Duodenal mucosa (tissue), 2 donors: ENCODE results near the gene NDE1.
"Not testable (repeated sequence)": the region's sequence is repeated elsewhere in the genome, so short reads cannot be mapped to it uniquely, and the experiment has no call there.

Source experiments
- H3K27ac ChIP-seq: one replicate; pipeline ENCODE4 v1.7.0; 2013; ENCODE audit warnings: low read depth, low read length
- H3K27me3 ChIP-seq, 2 donors: one replicate each; pipeline ENCODE4 v1.7.0; 2013; ENCODE audit warnings: low read length in 2 of 2, control low read depth in 1 of 2; ENCODE audit not compliant: insufficient read depth in 2 of 2, control insufficient read depth in 1 of 2
- H3K36me3 ChIP-seq, 2 donors: one replicate each; pipeline ENCODE4 v1.7.0; 2013; ENCODE audit warnings: low read length in 2 of 2, control low read depth in 1 of 2; ENCODE audit not compliant: insufficient read depth in 2 of 2, control insufficient read depth in 1 of 2
- H3K4me1 ChIP-seq, 2 donors: one replicate each; pipeline ENCODE4 v1.7.0; 2013; ENCODE audit warnings: low read length in 2 of 2, control low read depth in 1 of 2; ENCODE audit not compliant: insufficient read depth in 2 of 2, control insufficient read depth in 1 of 2
- H3K4me3 ChIP-seq, 2 donors: one replicate each; pipeline ENCODE4 v1.7.0; 2013; ENCODE audit warnings: low read length in 2 of 2, low read depth in 1 of 2
- H3K9ac ChIP-seq, 2 donors: one replicate each; pipeline ENCODE4 v1.7.0; 2013; ENCODE audit warnings: low read length in 2 of 2, low read depth in 1 of 2
- H3K9me3 ChIP-seq, 2 donors: one replicate each; pipeline ENCODE4 v1.7.0; 2013; ENCODE audit warnings: low read length in 2 of 2, control low read depth in 1 of 2; ENCODE audit not compliant: control insufficient read depth in 1 of 2

NDE1 gene

GRCh38 chr16:15643048-15643945 is 6.7 kb upstream of the NDE1 start, which contains the start of gene MARF1:
Gene MARF1 (minus strand): TSS chr16:15643154. CDS start chr16:15639233, 3,921 bp downstream.
- H3K9ac ChIP-seq: peak within 1 kb of the TSS; percentile 99 to 100
- peaks cover 8 to 9% of the 10 kb centered on the region in 2 donors for H3K36me3 ChIP-seq
- peak within 1 kb of the TSS; percentile 97 to 99 for H3K4me3 ChIP-seq
- no peaks in the 10 kb centered on the region for H3K9me3 ChIP-seq
- H3K27ac ChIP-seq: peak within 1 kb of the TSS; percentile 97
- peaks cover 30 to 34% of the 10 kb centered on the region in 2 donors for H3K4me1 ChIP-seq
- H3K27me3 ChIP-seq: no peaks in the 10 kb centered on the region

DNA sequence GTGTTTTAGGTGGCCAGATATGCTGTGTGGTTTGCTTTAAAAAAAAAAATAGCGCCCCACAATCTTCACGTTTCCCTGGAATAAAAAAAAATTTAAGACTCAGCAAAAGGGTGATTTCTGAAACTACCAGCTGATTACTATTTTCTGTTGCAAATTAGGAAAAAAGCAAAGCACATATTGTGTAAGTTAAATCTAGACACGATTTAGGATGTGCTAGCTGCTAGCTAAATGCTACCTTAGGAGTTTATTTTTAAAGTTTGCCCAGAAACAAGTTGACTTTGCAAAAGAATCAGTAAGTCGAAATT is 6.1 kb upstream of the NDE1 start:
- Histone ChIP-seq H3K9me3 (no peaks in the 10 kb centered on the region), H3K27ac (no peak overlapping the region), H3K4me1 (peaks cover 30 to 34% of the 10 kb centered on the region in 2 donors), H3K27me3 (no peaks in the 10 kb centered on the region), H3K9ac (peak overlapping the region; percentile 99 to 100), H3K36me3 (peaks cover 2 to 3% of the 10 kb centered on the region in 2 donors), H3K4me3 (peak overlapping the region; percentile 97 to 99)

- no peaks in the 10 kb centered on the region for H3K27me3 ChIP-seq
- no peaks in the 10 kb centered on the region for H3K9me3 ChIP-seq
- H3K36me3 ChIP-seq: no peaks in the 10 kb centered on the region
- H3K4me1 ChIP-seq: peaks cover 31 to 36% of the 10 kb centered on the region in 2 donors
- peak overlapping the region in 1 of 2 donors; percentile 99 for H3K4me3 ChIP-seq
- peak overlapping the region; percentile 99 to 100 for H3K9ac ChIP-seq
- H3K27ac ChIP-seq: no peak overlapping the region
Measured at GRCh38 chr16:15644267-15644961, 5.6 kb upstream of the NDE1 start.

DNA sequence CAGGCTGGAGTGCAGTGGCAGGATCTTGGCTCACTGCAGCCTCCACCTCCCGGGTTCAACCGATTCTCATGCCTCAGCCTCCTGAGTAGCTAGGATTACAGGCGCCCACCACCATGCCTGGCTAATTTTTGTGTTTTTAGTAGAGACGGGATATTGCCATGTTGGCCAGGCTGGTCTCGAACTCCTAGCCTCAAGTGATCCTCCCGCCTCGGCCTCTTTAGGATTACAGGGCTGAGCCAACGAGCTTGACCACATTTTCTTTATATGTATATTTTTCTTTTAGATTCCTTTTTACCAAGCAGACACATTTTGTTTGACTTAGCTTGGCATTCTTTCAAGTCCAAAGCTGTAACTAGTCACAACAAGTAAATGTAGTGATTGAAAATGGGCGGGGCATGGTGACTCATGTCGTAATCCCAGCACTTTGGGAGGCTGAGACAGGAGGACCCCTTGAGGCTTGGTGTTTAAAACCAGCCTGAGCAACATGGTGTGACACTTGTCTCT is 5.0 kb upstream of the NDE1 start:
- not testable (repeated sequence) for H3K27me3 ChIP-seq, H3K9me3 ChIP-seq, H3K4me3 ChIP-seq, H3K9ac ChIP-seq, H3K36me3 ChIP-seq, H3K27ac ChIP-seq
- H3K4me1 ChIP-seq: peaks cover 32 to 38% of the 10 kb centered on the region in 2 donors

GRCh38 chr16:15646557-15647293 is 3.3 kb upstream of the NDE1 start:
- peaks cover 21 to 28% of the 10 kb centered on the region in 2 donors for H3K4me1 ChIP-seq
- not testable (repeated sequence) for H3K36me3 ChIP-seq, H3K4me3 ChIP-seq, H3K9me3 ChIP-seq, H3K9ac ChIP-seq, H3K27ac ChIP-seq, H3K27me3 ChIP-seq

GRCh38 chr16:15647294-15648014 is 2.6 kb upstream of the NDE1 start:
- no peak overlapping the region for H3K9ac ChIP-seq
- H3K36me3 ChIP-seq: peaks cover 0 to 5% of the 10 kb centered on the region in 2 donors
- no peaks in the 10 kb centered on the region for H3K9me3 ChIP-seq
- peaks cover 17 to 24% of the 10 kb centered on the region in 2 donors for H3K4me1 ChIP-seq
- no peak overlapping the region for H3K4me3 ChIP-seq
- H3K27me3 ChIP-seq: no peaks in the 10 kb centered on the region
- no peak overlapping the region for H3K27ac ChIP-seq

DNA sequence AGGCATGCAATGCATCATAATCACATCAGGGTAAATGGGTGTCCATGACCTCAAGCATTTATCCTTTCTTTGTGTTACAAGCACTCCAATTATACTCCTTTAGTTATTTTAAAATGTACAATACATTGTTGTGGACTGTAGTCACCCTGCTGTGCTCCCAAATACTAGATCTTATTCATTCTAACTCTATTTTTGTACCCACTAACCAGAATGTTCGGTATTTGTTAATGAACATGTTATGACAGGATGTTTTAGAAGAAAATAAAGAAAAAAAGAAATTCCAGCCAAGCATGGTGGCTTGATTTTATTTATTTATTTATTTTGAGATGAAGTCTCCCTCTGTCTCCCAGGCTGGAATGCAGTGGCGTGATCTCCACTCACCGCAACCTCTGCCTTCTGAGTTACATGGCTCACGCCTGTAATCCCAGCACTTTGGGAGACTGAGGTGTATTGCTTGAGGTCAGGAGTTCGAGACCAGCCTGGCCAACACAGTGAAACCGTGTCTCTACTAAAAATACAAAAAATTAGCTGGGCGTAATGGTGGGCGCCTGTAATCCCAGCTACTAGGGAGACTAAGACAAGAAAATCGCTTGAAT is 1.8 kb upstream of the NDE1 start:
- H3K4me3 ChIP-seq: no peak overlapping the region
- H3K36me3 ChIP-seq: peaks cover 0 to 5% of the 10 kb centered on the region in 2 donors
- no peaks in the 10 kb centered on the region for H3K9me3 ChIP-seq
- no peaks in the 10 kb centered on the region for H3K27me3 ChIP-seq
- H3K4me1 ChIP-seq: peaks cover 17 to 24% of the 10 kb centered on the region in 2 donors
- no peak overlapping the region for H3K27ac ChIP-seq
- H3K9ac ChIP-seq: no peak overlapping the region

GRCh38 chr16:15649311-15649710 is 734 bp upstream of the NDE1 start:
- H3K27ac ChIP-seq, H3K36me3 ChIP-seq, H3K9me3 ChIP-seq, H3K27me3 ChIP-seq: not testable (repeated sequence)
- peak overlapping the region; percentile 62 to 83 for H3K4me3 ChIP-seq
- peak overlapping the region; percentile 61 to 77 for H3K9ac ChIP-seq
- peaks cover 10 to 15% of the 10 kb centered on the region in 2 donors for H3K4me1 ChIP-seq

- peak overlapping the region; percentile 62 to 83 for H3K4me3 ChIP-seq
- no peak overlapping the region for H3K27ac ChIP-seq
- H3K4me1 ChIP-seq: peaks cover 8 to 13% of the 10 kb centered on the region in 2 donors
- peaks cover 0 to 12% of the 10 kb centered on the region in 2 donors for H3K36me3 ChIP-seq
- no peaks in the 10 kb centered on the region for H3K9me3 ChIP-seq
- H3K27me3 ChIP-seq: no peaks in the 10 kb centered on the region
- peak overlapping the region; percentile 61 to 77 for H3K9ac ChIP-seq
Measured at GRCh38 chr16:15649727-15650018, 372 bp upstream of the NDE1 start.
